K562 (cell line): ENCODE data around the gene PHC3. TPM values are rescaled to one million over a fixed set of nuclear protein-coding genes. Genes with fewer than 3 reads are reported as not detected.

ENCODE experiments used
- ATAC-seq: fragments of 200-7000 bp; cut with Tn5 transposase; 3 replicates; pipeline ENCODE4 v1.9.1; 2020; ENCODE audit warnings: moderate library complexity
- BruUV-seq: library from RNA; stranded (reverse); fragments of 400-500 nt; replicated peaks from 2 replicates; lab custom pipeline; 2021; lab: Mats Ljungman, UMichigan
- CTCF ChIA-PET: fragments of 300-600 bp; formaldehyde crosslinking; extraction: SDS; loops from one replicate; lab custom pipeline; 2021; ENCODE audit warnings: low intra/inter-chr PET ratio; lab: Yijun Ruan, JAX
- POLR2A ChIA-PET: fragments of 300-600, 350-650 bp; sonication (Branson Sonifier 250); formaldehyde crosslinking; extraction: SDS; loops from one replicate; lab custom pipeline; 2021; ENCODE audit warnings: antibody characterized with exemption, inconsistent platforms; lab: Yijun Ruan, JAX
- DNase-seq, 4 experiments: peaks; one replicate each; pipeline versions ENCODE4 v3.0.0 to v3.0.0-alpha.2; 2011 to 2018; ENCODE audit warnings: low spot score in 3 of 4, mixed read lengths in 3 of 4; ENCODE audit errors: extremely low read depth in 1 of 4
- FAIRE-seq: peaks from 2 replicates; lab custom pipeline; 2011; peaks lifted over from hg19 to GRCh38; lab: Jason Lieb, UNC
- H2AFZ ChIP-seq: 2 replicates; pipeline ENCODE4 v1.6.0; 2011; ENCODE audit warnings: low read depth, low read length, control low read depth, inconsistent platforms
- H3K27ac ChIP-seq: fragments of 200-600 bp; 3 replicates; pipeline ENCODE4 v1.8.0; 2011; ENCODE audit warnings: low read depth, mild to moderate bottlenecking, control low read depth, inconsistent platforms, low read length, moderate library complexity, mixed read lengths; ENCODE audit errors: extremely low read depth
- H3K27me3 ChIP-seq, 2 experiments: fragments of 300-600 bp in 1 of 2; 2 replicates in 1 of 2; 3 replicates in 1 of 2; pipeline versions ENCODE4 v1.6.0 to v1.8.0; 2011; ENCODE audit warnings: inconsistent platforms in 2 of 2, low read length in 2 of 2, mild to moderate bottlenecking in 1 of 2, mixed read lengths in 1 of 2, moderate library complexity in 1 of 2; ENCODE audit not compliant: control insufficient read depth in 2 of 2, insufficient read depth in 2 of 2
- H3K36me3 ChIP-seq: fragments of 300-600 bp; 3 replicates; pipeline ENCODE4 v1.8.0; 2011; ENCODE audit warnings: mild to moderate bottlenecking, low read length, inconsistent platforms; ENCODE audit not compliant: control insufficient read depth, insufficient read depth
- H3K4me1 ChIP-seq, 2 experiments: fragments of 200-600 bp in 1 of 2; replicated peaks in 1 of 2; 2 replicates in 1 of 2; 3 replicates in 1 of 2; pipeline versions ENCODE4 v1.5.1 to v1.8.0; 2011; ENCODE audit warnings: inconsistent platforms in 2 of 2, low read length in 2 of 2, mild to moderate bottlenecking in 1 of 2, mixed read lengths in 1 of 2, moderate library complexity in 1 of 2; ENCODE audit not compliant: control insufficient read depth in 2 of 2, insufficient read depth in 2 of 2
- H3K4me2 ChIP-seq: 2 replicates; pipeline ENCODE4 v1.6.1; 2011; ENCODE audit warnings: low read length, control low read depth, inconsistent platforms, mixed read lengths; ENCODE audit not compliant: insufficient read depth
- H3K4me3 ChIP-seq: fragments of 200-600 bp; sonication (generic), shearing (Covaris generic); 2 replicates; pipeline ENCODE4 v1.5.1; 2016; ENCODE audit warnings: control low read depth, inconsistent platforms
- H3K79me2 ChIP-seq: fragments of 200-600 bp; 3 replicates; pipeline ENCODE4 v1.8.0; 2011; ENCODE audit warnings: low read length, inconsistent platforms; ENCODE audit not compliant: control insufficient read depth, insufficient read depth
- H3K9ac ChIP-seq, 2 experiments: 2 replicates each; pipeline versions ENCODE4 v1.6.0 to v1.6.1; 2011; ENCODE audit warnings: low read depth in 2 of 2, low read length in 2 of 2, control low read depth in 1 of 2, inconsistent platforms in 1 of 2, mild to moderate bottlenecking in 1 of 2, mixed read lengths in 1 of 2; ENCODE audit not compliant: insufficient read depth in 1 of 2
- H3K9me1 ChIP-seq: one replicate; pipeline ENCODE4 v1.6.0; 2011; ENCODE audit warnings: inconsistent platforms, mild to moderate bottlenecking, low read length, moderate library complexity; ENCODE audit not compliant: control insufficient read depth, insufficient read depth
- H3K9me3 ChIP-seq: replicated peaks from 2 replicates; pipeline ENCODE4 v1.5.1; 2011; ENCODE audit warnings: low read depth, low read length, inconsistent platforms; ENCODE audit not compliant: control insufficient read depth, insufficient read depth
- H4K20me1 ChIP-seq: replicated peaks from 2 replicates; pipeline ENCODE4 v1.6.1; 2011; ENCODE audit warnings: low read length, inconsistent platforms, mixed read lengths; ENCODE audit not compliant: control insufficient read depth, insufficient read depth
- CBFA2T2 ChIP-seq: fragments of 450-650 bp; conservative IDR thresholded peaks from 2 replicates; pipeline ENCODE4 v1.6.1; 2017; ENCODE audit warnings: mild to moderate bottlenecking
- CHCHD3 ChIP-seq: fragments of 250-450 bp; sonication (Bioruptor Pico); IDR thresholded peaks from 2 replicates; pipeline ENCODE4 v2.1.2; 2022; ENCODE audit warnings: mild to moderate bottlenecking
- MCM7 ChIP-seq, 2 experiments: fragments of 450-650 bp; IDR thresholded peaks; 2 replicates each; pipeline ENCODE4 v1.6.1; 2016 to 2018
- NFIC ChIP-seq: fragments of 450-650 bp; IDR thresholded peaks from 2 replicates; pipeline ENCODE4 v1.6.1; 2017; ENCODE audit warnings: mild to moderate bottlenecking, inconsistent platforms
- RFX5 ChIP-seq: IDR thresholded peaks from 2 replicates; pipeline ENCODE4 v1.6.1; 2011; ENCODE audit warnings: low read depth, mild to moderate bottlenecking, improper control_type of control experiment, low read length
- ZNF184 ChIP-seq: sonication (generic); formaldehyde crosslinking; IDR thresholded peaks from 2 replicates; pipeline ENCODE4 v1.5.0; 2020; ENCODE audit warnings: missing genetic modification reagents
- ZNF668 ChIP-seq: fragments of 250-450 bp; sonication (Bioruptor Pico); IDR thresholded peaks from 2 replicates; pipeline ENCODE4 v1.8.0; 2022; ENCODE audit warnings: mild to moderate bottlenecking, inconsistent platforms
- WGBS: fragments of 100-300 bp; shearing (Covaris generic); methylation state at CpG from one replicate; pipeline ENCODE4 v1.1.6; 2016; ENCODE audit warnings: low coverage, mixed read lengths; ENCODE audit not compliant: insufficient coverage; ENCODE audit errors: missing lambda C conversion rate; 5-methylcytosine and 5-hydroxymethylcytosine counted together
- in situ Hi-C: fragments of 300-500 bp; cut with MboI; formaldehyde crosslinking; loops from 4 replicates; pipeline ENCODE4 v1.15.0; 2018; ENCODE audit warnings: inconsistent platforms, mixed read lengths
- intact Hi-C: fragments of 100-400 bp; cut with micrococcal nuclease; formaldehyde crosslinking; loops from 2 replicates; pipeline ENCODE4 v1.14.2; 2022
- polyA plus RNA-seq, 8 experiments: library from polyadenylated mRNA; depleted of rRNA in 4 of 8; stranded (reverse) in 5 of 8; unstranded in 3 of 8; fragments of >200 nt; fragmentation: Nextera tagmentation in 2 of 8; fragmentation: Illumina TruSeq in 1 of 8; extraction: Ambion mirVana in 2 of 8; extraction: Trizol in 1 of 8; gene quantifications; 2 replicates each; pipeline versions ENCODE4 v1.2.1 to v1.2.3, GENCODE V29; 2011 to 2014; ENCODE audit warnings: inconsistent platforms in 1 of 8, missing spikeins in 1 of 8
- total RNA-seq, 7 experiments: library from RNA; depleted of rRNA in 6 of 7; stranded (reverse); fragments of >200 nt in 6 of 7; fragmentation: Illumina TruSeq in 2 of 7; extraction: Trizol in 2 of 7; gene quantifications; 2 replicates each; pipeline versions ENCODE4 v1.2.1 to v1.2.3, GENCODE V29; 2011 to 2021; ENCODE audit warnings: low replicate concordance in 1 of 7
- TF ChIP-seq, protein P1 (sequence below): fragments of 450-650 bp; IDR thresholded peaks from 2 replicates; pipeline ENCODE4 v1.6.1; 2017; ENCODE audit warnings: mild to moderate bottlenecking, moderate library complexity
- TF ChIP-seq, protein P2 (sequence below): sonication (generic); formaldehyde crosslinking; IDR thresholded peaks from 2 replicates; pipeline ENCODE4 v1.9.0; 2022; ENCODE audit warnings: mild to moderate bottlenecking, missing genetic modification reagents

Gene PHC3
- total and polyA plus RNA-seq, 9 of the 15 experiments (the other 6 are each of a cell fraction or from before 2014, with no cell fraction given): 3.1 to 21.6 (median 10.5) TPM

DNA sequence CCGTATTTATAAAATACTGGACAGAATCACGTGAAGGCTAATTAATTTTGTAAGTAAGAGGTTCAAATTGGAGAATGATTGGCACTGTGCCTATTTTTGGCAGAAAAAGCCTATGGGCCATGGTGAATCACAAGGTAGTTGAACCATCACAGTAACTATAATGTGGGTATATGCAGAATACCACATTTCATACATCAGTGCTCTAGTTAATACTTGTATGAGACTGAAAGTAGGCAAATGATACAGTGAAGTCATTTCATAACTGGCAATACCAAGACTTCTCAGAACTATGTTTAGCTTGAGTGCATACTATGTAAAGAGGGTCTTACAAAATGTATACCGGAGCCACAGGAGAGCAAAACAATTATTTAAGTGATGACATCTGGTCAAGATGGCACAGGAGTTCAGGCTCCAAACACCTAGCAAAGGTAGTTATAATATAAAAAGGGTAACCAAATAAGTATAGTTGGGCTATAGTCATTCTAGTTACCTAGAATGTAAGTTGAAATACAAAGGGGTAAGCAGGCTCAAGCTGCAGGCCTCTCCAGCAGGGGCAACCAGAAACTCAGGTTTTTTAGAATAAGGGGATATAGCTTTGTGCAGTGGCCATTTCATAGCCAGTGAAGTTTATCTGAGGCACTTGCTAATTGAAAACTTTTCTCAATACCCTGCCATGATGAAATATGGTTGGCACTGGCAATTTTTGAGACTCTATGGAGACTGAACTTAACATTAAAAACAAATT, 124.7 kb downstream of the PHC3 start:
- H3K36me3 ChIP-seq: no peaks in the 10 kb centered on the region
- TF ChIP-seq ZNF184 (CRISPR knock-in tag) (no peak), NFIC (peak; percentile 61), ZNF668 (CRISPR knock-in tag) (no peak), MCM7 (IDR thresholded peaks at IDR 0.05) (no peak), CBFA2T2 (no peak), RFX5 (no peak), CHCHD3 (CRISPR knock-in tag) (no peak)
- TF ChIP-seq, protein P1, sequence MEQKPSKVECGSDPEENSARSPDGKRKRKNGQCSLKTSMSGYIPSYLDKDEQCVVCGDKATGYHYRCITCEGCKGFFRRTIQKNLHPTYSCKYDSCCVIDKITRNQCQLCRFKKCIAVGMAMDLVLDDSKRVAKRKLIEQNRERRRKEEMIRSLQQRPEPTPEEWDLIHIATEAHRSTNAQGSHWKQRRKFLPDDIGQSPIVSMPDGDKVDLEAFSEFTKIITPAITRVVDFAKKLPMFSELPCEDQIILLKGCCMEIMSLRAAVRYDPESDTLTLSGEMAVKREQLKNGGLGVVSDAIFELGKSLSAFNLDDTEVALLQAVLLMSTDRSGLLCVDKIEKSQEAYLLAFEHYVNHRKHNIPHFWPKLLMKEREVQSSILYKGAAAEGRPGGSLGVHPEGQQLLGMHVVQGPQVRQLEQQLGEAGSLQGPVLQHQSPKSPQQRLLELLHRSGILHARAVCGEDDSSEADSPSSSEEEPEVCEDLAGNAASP: no peak
- TF ChIP-seq, protein P2, sequence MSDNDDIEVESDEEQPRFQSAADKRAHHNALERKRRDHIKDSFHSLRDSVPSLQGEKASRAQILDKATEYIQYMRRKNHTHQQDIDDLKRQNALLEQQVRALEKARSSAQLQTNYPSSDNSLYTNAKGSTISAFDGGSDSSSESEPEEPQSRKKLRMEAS (CRISPR knock-in tag): no peak
- H4K20me1 ChIP-seq: no peaks in the 10 kb centered on the region
- no peak overlapping the region for H3K4me2 ChIP-seq
- H3K27me3 ChIP-seq: no peaks in the 10 kb centered on the region
- WGBS: 64% methylated on average over 3 of the region's 3 CpGs
- no peaks in the 10 kb centered on the region for H3K9me3 ChIP-seq
- H2AFZ ChIP-seq: no peak overlapping the region
- H3K79me2 ChIP-seq: no peaks in the 10 kb centered on the region
- no TSS peak for BruUV-seq
- no peak overlapping the region for H3K9ac ChIP-seq
- POLR2A ChIA-PET: interaction anchor here (1.0 to 1.3 kb wide), 2 partner anchors 14 to 22 kb away, joined by 3 to 6 read pairs; no protein-coding TSS in a partner anchor
- intact Hi-C loops (no loop called here), in situ Hi-C loops (no loop called here)
- no peak for DNase-seq
- CTCF ChIA-PET: no interaction called here
- no peak for FAIRE-seq
- H3K27ac ChIP-seq: no peak overlapping the region
- H3K4me3 ChIP-seq: no peak overlapping the region
- H3K9me1 ChIP-seq: no peaks in the 10 kb centered on the region
- no peaks in the 10 kb centered on the region; a peak in 1 of 5 replicates for H3K4me1 ChIP-seq
- ATAC-seq: no peak
